UCSD-AML1 (cell line): ENCODE measurements around the gene PYGO2.

ENCODE experiments used
- DNase-seq: peaks from one replicate; lab custom pipeline; 2025; ENCODE audit not compliant: unreplicated experiment; lab: John Stamatoyannopoulos, UW

The PYGO2 gene

DNA sequence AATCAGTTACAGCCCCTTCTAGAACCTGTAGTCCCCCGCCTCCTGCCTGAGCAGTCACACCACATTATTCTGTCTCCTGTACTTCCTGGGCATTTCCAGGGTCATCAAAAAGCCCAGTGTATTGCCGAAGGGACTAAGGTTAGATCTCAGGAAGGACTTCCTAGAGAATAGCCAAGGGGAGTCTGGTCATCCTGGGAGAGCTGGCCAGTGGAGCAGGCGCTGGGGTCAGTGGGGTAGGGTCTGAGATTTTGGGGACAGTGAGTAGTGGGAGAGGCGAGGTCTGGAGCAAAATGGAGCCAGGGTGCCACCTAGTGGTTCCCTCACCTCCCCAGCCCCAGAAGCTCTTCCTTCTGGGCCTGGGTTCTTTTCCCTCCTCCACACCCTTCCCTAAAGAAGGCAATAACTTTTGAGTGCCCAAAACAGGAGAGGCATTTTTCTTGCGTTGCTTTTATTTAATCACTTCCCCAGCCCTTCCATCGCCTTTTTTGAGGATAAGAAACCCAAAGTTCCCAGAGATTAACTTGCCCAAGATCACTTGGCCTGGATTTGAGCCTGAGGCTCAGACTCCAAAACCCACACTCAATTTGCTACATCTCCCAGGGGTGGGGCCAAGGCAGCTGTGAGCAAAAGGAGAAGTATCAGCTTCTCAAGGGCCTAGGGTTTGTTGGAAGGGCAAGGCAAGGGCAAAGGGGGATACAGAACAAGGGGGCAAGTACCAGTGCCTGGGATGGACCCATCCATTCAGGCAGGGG lies 17.8 kb downstream of the PYGO2 start:
- peak; percentile 57 for DNase-seq

- DNase-seq, result no peak
These were observed 20.1 kb downstream of the PYGO2 start for GRCh38 chr1:154941333-154942013.

DNA sequence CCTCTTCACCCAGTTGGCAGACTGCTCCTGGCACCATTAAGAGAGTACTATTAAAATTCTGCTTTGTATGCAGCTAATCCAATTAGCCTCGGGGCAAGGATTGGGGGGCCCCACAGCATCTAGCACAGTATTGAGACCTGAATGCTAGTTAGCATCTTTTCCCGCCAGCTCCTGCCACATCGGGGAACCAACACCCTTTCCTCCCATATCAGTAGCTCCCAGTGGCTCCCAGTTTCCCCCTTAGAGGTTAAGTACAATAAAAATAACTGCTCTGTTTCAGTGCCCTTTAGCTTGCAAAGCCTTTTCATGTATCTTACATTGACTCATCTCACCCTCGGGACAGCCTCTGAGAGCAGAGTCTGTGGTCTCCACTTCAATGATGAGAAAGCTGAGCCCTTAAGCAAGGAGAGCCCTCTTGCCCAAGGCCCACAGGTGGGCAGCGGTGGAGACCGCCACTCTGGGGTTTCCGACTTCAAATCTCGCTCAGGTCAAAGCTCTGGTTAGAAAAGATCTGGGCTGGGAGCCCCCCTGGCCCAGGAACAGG lies 20.9 kb downstream of the PYGO2 start:
- no peak for DNase-seq

DNA sequence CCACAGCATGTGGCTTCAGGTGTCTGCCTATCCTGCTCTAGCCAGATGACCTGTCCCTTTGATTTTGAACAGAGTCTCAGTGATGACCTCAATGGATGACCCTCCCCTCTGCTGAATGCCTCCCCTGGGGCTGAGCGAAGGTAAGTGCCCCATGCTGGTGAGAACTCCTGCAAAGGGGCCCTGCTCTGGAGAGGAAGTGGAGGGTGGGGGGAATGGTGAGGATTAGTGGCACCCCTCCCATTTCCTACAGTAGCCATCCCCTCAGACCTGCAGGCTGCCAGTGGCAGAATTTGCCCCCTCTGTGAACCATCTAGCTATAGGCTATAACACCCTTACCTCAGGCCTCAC lies 21.4 kb downstream of the PYGO2 start:
- no peak for DNase-seq

DNA sequence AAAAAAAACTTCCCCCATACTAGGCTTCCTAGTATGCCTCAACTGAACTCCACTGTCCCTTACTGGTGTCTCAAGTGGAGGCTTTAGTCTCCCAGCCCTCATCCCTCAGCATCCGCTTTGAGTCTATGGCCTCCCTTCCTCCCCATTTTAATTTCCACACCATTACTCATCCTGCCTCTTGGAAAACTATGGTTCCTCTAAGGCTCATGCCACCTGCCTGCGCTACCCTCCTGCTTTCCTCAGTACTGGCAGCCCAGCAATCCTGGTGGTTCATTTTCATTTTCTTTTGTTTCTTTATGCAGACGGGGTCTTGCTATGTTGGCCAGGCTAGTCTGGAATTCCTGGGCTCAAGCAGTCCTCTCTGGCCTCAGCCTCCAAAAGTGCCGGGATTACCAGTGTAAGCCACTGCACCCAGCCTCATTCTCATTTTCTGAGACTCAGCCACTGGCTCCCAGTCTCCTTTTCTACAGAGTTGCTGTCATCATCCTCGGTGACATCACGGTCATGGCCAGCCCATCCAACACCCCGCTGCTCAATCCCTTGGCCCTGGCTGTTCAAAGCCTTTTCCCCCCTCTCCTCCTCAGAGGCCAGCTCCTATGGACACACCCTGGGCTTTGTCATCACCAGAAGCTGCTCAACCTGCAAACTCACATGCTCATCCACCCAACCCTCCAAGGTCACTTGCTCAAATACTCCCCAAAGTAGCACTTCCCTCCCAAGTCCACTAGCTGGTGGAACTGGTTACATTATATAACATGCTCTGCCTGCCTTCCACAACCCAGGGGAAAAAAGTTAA lies 22.8 kb downstream of the PYGO2 start:
- no peak for DNase-seq

GRCh38 chr1:154937988-154938386 lies 23.6 kb downstream of the PYGO2 start:
- no peak for DNase-seq

GRCh38 chr1:154937085-154937987 lies 24.2 kb downstream of the PYGO2 start:
- DNase-seq, result peak; percentile 93

DNA sequence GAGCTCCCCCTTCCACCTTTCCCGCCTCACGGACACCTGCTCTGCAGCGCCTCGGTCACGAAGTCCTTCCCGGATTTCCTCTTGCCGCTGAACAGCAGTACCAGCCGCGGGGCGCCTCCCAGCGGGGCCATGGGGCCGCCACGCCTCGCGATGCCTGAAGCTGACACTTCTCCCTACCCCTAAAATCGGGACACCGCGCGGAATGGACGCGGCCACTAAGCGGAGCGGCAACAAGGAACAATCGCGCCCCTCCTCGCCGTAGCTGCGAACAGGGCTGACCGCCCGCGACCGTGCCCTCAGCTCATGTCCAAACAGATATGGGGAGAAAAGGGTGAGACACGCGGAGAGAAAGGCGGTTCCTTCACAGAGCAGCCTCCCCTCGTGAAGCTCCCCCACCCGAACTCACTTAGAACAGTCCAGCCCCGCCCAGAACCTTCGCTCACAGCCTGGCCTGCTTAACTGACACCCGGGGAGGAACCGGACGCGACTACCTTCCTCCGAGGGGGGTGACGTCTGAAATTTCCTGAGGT lies 25.0 kb downstream of the PYGO2 start, which contains the start of gene PMVK:
TSS of gene PMVK (minus strand) at position 165 of the 530 bp plus-strand sequence. CDS start at position 131, 34 bp downstream.
- DNase-seq, result peak; percentile 97

DNA sequence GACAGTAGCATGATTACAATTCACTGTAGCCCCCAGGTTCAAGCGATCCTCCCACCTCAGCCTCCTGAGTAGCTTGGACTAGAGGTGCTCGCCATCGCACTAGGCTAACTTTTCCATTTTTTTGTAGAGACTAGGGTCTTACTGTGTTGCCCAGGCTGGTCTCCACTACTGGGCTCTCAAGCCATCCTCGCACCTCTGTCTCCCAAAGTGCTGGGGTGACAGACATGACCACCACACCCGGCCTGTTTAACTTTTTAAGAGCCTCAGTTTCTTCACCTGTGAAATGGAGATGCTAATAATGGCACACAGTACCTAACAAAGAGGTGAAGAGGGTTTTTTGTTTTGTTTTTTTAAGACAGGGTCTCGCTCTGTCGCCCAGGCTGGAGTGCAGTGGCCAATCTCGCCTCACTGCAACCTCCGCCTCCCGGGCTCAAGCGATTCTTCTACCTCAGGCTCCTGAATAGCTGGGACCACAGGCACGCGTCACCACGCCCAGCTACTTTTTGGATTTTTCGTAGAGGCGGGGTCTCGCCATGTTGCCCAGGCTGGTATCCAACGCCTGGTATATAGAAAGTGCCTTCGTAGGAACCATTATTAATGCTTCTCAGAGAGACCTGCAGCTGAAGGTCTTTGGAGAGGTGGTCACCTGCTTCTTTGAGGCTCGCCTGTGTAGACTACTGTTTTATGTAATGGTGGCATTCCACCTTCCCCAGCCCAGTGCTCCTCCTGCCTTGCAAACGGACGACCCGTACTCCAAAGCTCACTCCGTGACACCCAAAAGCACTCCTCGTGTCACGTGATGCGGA lies 25.6 kb downstream of the PYGO2 start:
- DNase-seq, result no peak

GRCh38 chr1:154934358-154934948 lies 27.1 kb downstream of the PYGO2 start:
- DNase-seq, result no peak

- no peak for DNase-seq
These were observed 29.6 kb downstream of the PYGO2 start for GRCh38 chr1:154931940-154932487.

DNA sequence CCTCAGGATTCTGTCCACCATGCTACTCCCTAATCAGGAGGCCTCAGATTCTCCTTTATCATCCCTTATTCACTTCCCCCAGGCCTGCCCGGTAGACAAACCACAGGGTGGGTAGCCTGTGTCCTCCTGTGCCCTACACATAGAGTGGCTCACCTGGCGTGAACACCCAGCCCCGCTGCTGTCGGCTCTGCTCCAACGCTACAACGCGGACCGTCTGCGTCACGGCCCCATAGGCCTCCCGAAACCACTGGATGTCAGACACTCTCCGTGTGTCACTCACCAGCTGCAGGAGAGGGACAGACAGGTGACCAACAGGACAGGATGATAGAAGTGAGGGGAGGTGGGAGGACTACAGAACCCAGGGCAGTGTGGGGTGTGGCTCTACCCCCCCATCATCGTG lies 35.4 kb downstream of the PYGO2 start:
- DNase-seq, result no peak

DNA sequence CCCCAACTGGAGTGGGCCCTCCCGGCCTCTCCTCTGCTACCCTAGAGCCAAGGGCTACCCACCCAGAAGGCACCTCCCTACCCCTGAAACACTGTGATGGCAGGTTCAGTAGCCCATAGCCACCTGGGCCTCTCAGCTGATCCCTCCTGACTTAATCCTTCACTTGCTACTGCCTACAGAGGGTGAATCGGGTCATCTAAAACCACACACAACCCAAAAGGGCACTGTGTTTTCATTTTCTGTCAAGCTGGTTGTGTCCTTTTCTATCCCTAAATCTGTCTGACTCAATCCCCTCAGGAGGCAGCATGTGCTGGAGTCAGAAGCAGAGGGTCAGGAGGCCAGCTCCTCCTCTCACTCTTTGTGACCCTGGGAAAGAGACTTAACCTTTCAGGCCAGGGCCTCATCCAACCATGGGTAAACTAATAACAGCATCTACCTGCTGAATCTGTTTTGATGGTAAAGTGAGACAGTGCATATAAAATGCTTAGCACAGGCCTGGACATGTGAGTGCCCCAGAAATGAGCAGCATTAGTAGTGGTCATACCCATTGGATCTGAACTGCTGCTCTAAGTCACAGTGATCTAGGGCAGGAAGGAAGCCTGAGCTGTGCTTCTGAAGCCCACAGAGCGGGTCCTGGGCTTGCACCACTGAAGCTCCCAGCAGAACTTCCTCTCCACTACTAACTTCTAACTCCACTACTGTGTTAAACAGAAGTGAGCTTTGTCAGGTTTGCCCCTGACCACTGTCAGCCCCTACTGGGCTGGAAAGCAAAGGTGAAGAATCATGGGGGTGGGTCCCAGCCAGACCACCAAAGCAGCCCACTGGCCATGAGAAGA lies 36.0 kb downstream of the PYGO2 start:
- peak; percentile 66 for DNase-seq

- DNase-seq, result no peak
These were observed 37.9 kb downstream of the PYGO2 start for GRCh38 chr1:154923695-154924094.

GRCh38 chr1:154913273-154913672 lies 48.3 kb downstream of the PYGO2 start:
- DNase-seq, result no peak

- no peak for DNase-seq
These were observed 48.8 kb downstream of the PYGO2 start for GRCh38 chr1:154912755-154913154.

GRCh38 chr1:154911691-154912550 lies 49.7 kb downstream of the PYGO2 start:
- DNase-seq, result no peak
